CD4-positive, alpha-beta T cell treated with Interleukin-15 for 4 hours (primary cell): ENCODE data around the gene TRAPPC10.
"Not testable (repeated sequence)": the region's sequence is repeated elsewhere in the genome, so short reads cannot be mapped to it uniquely, and the experiment has no call there.

Experiments
- DNase-seq: peaks from one replicate; pipeline ENCODE4 v3.0.0-alpha.2; 2020; ENCODE audit warnings: low spot score

Gene TRAPPC10

DNA sequence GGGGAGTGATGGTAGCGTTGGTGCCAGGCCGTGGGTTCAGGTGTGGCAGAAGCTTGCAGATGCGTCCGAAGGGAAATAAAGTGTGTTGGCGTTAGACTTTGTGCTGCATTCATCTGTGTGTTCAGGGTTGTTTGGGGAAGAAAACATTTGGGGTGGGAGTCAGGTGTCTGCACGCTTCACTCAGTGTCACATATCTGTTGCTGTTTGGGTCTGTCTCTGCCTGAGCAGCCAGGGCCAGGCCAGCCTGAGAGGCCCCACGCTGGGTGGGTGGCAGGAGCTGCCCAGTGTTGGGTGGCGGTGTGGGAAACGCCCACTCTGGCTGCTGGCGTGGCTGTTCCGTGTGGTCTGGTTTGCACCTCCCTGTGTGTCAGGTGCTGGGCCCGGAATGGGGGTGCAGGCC, 133.5 kb downstream of the TRAPPC10 start:
- not testable (repeated sequence) for DNase-seq

DNA sequence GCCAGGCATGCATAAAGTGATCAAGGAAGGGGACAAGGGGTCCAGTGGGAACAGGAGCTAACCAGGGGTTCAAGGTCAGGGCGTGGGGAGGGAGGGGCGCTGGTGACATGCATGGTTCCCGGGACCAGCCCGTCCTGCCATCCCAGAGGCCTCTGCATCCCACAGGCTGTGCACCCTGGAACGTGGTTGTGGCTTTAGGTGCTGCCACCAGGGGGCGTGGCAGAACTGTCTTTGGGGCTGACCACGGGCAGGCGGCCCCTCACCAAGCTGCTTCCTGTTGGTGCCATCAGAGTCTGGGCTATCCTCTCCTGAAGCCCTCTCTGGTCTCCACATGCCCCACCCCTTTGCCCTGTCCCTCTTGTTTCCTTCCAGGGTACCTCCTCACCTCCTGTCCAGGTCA, 135.0 kb downstream of the TRAPPC10 start:
- not testable (repeated sequence) for DNase-seq

- DNase-seq = not testable (repeated sequence)
Measured at GRCh38 chr21:44150255-44150654, 138.1 kb downstream of the TRAPPC10 start.

GRCh38 chr21:44153214-44153888, 141.2 kb downstream of the TRAPPC10 start:
- DNase-seq = not testable (repeated sequence)

- DNase-seq = peak; percentile 19
Measured at GRCh38 chr21:44153889-44154228, 141.8 kb downstream of the TRAPPC10 start.

DNA sequence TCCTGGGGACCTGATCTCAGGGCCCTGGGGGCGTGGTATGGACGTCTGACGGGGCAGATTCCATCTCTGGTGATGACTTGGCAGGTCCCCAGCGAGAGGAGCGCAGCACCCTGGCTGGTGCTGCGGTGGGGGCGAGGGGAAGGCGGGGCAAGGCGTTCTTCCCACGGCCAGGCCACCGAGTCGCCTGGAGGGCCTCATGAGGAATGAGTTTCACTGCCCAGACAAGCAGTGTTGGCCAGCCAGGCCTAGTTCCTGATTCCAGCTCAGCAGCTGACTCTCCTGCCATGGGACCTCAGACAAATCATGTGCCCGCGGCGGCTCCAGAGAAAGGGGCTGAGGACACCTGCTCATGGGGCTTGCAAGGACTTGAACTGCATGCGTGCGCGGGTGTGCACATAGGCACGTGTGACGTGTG, 142.7 kb downstream of the TRAPPC10 start:
- not testable (repeated sequence) for DNase-seq

- DNase-seq = not testable (repeated sequence)
Measured at GRCh38 chr21:44155231-44155993, 143.3 kb downstream of the TRAPPC10 start.

GRCh38 chr21:44155994-44156380, 143.9 kb downstream of the TRAPPC10 start:
- not testable (repeated sequence) for DNase-seq
